Umbilical cord (tissue), 2 donors: ENCODE data around the gene IFNA8. TPM values are rescaled to one million over a fixed set of nuclear protein-coding genes. Genes with fewer than 3 reads are reported as not detected.
A peak's percentile ranks its signal among the peaks of the same experiment; 100 is the strongest.
"Not testable (repeated sequence)": the region's sequence is repeated elsewhere in the genome, so short reads cannot be mapped to it uniquely, and the experiment has no call there.

Experiments
- DNase-seq: peaks from one replicate; pipeline ENCODE4 v3.0.0-alpha.2; 2015; ENCODE audit warnings: low spot score
- total RNA-seq: library from RNA; depleted of rRNA; stranded (reverse); fragments of >200 nt; gene quantifications from one replicate; pipeline ENCODE4 v1.2.3, GENCODE V29; 2014; ENCODE audit warnings: low replicate concordance; ENCODE audit not compliant: insufficient read depth

The IFNA8 gene
- total RNA-seq, 1 donor from 2014 or later, result 8.4 TPM

DNA sequence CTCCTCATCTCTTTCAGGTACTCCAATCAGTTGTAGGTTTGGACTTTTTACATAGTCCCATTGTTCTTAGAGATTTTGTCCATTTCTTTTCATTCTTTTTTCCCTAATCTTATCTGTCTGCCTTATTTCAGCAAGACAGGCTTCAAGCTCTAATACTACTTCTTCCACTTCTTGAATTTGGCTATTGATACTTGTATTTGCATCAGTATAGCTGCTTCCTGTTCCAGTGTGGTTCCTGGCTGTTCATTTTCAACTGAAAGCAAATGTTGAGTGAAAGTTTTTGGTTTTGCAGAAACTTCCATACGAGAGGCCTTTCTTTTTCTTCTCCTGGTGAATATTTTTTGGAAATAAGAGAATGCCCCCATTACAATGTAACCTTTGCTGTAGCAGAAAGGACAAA is 19.3 kb downstream of the IFNA8 start:
- DNase-seq, result no peak

DNA sequence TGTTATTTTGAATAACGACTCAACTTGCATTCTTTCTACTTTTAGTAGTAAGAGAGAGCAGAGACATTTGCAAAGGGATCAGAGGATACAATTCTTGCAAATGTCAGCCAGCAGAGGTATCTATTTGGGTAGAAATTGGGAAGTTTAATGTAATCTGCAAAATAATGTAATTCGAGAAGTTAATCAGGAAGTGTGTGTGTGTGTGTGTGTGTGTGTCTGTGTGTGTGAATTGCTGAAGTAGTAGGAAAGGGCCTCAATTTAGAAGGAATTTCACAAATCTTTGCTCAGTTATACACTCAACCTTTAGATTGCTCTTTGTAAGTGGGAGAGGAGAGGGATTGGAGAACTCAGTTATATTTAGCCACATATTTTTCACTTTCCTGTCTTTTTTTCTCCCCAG is 20.3 kb downstream of the IFNA8 start:
- no peak for DNase-seq

GRCh38 chr9:21432672-21433425 is 23.9 kb downstream of the IFNA8 start:
- no peak for DNase-seq

DNA sequence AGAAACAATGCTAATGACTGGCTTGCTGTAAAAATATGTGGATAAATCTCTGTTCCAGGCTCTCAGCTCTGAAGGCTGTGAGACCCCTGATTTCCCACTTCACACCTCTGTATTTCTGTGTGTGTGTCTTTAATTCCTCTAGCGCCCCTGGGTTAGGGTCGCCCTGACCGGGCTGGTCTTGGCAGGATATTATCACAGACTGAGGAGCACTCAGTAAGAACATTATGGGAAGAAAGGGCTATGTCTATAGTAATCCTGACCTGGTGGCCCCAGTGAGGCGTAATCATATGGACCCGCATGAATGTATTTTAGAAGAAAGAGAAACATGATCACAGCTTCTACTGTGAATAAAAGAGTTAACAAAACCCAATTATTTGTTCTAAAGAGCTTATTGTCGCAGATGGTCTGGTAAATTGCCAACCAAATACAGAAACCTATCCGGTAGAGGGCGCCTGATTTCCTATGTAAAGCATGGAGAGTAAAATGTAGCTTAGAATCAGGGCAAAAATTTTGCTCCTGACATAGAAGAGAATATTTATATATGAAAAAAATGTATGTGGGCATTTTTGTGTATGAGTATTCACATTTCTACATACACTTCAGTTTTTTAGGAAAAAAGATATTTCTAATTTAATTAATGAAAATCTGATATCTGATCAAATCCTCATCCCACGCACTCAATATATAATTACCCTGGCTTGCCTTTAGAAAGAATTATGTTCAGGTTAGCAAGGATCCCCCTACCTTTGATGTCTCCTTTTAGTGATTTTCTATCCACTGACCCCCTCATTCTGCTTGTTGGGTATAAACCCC is 25.5 kb downstream of the IFNA8 start:
- DNase-seq, result peak; percentile 31

DNA sequence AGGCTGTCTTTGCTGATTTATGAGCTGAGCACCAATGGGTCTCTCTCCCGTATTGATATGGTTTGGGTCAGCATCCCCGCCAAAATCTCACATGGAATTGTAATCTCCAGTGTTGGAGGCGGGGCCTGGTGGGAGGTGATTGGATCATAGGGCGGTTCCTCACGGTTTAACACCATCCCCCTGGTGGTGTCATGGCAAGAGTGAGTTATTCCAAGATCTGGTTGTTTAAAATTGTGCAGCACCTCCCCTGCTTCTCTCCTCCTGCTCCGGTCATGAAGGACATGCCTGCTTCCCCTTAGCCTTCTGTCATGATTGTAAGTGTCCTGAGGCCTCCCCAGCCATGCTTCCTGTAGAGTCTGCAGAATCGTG is 26.1 kb downstream of the IFNA8 start:
- DNase-seq, result not testable (repeated sequence)

DNA sequence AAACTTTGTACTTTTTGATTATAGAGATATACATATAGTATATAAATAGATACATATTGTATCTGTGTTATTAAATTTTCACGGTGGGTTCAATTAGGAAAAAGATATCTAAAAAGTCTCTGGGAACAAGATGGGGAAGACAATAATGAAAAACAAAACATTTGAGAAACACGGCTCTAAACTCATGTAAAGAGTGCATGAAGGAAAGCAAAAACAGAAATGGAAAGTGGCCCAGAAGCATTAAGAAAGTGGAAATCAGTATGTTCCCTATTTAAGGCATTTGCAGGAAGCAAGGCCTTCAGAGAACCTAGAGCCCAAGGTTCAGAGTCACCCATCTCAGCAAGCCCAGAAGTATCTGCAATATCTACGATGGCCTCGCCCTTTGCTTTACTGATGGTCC is 31.2 kb downstream of the IFNA8 start, which contains the start of gene IFNA1:
IFNA1 (plus strand) TSS at position 301 of the 400 bp plus-strand sequence; CDS start at position 370, 69 bp downstream.
- DNase-seq, result no peak

GRCh38 chr9:21443849-21444625 is 35.1 kb downstream of the IFNA8 start:
- peak; percentile 2 for DNase-seq

DNA sequence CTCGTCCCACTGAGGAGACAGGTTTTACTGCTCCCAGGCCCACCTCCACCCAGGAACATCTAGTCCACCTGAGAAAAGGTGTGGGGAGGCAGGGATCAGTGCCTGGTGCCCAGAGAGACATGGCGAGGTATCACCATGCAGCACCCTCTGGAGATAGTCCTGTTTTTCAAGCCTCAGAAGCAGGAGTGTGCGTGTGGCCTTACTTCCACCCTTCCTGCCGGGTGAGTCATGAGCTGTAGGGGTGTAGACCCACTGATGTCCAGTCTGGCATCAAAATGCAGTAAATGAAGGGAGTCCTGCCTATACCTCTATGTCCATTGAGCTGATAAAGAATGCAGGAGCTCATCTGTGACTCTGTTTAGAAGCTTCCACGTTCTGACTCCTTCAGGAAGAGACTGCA is 40.4 kb downstream of the IFNA8 start:
- DNase-seq, result not testable (repeated sequence)

- DNase-seq, result peak; percentile 2
These were observed 41.9 kb downstream of the IFNA8 start for GRCh38 chr9:21450733-21451394.

DNA sequence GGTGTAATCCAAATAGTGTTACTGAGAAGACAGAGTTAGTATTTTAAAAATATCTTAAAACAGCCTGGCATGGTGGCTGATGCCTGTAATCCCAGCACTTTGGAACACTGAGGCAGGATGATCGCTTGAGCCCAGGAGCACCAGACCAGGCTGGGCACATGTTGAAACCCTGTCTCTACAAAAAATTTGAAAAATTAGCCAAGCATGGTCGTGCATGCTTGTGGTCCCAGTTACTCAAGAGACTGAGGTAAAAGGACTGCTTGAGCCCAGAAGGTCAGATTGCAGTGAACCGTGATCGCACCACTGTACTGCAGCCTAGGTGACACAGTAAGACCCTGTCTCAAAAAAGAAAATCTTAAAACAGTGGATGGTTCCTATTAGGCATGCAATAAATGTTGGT is 43.8 kb downstream of the IFNA8 start:
- no peak for DNase-seq

GRCh38 chr9:21454149-21454548 is 45.2 kb downstream of the IFNA8 start:
- DNase-seq, result no peak

DNA sequence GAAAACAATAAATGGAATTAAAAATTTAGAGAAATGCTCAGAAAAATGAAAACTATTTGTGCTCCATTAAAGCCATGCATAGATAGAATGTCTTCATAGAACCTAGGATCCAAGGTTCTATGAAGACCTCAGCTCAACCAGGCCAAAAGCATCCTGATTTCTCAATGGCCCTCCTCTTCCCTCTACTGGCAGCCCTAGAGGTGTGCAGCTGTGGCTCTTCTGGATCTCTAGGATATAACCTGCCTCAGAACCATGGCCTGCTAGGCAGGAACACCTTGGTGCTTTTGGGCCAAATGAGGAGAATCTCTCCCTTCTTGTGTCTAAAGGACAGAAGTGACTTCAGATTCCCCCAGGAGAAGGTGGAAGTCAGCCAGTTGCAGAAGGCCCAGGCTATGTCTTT is 46.4 kb downstream of the IFNA8 start:
- DNase-seq, result peak; percentile 3

Other genes with a start within 250 kb of the IFNA8 start
- 18.5 TPM for gene IFNA21, start 242.5 kb upstream of the IFNA8 start, total RNA-seq
- gene IFNA4, start 221.5 kb upstream of the IFNA8 start, total RNA-seq, result 5.1 TPM
- gene IFNA7, start 206.9 kb upstream of the IFNA8 start, total RNA-seq, result 4.8 TPM
- 2.6 TPM for gene IFNA10, start 202.0 kb upstream of the IFNA8 start, total RNA-seq
- gene IFNA16, start 191.8 kb upstream of the IFNA8 start, total RNA-seq, result 0.72 TPM
- gene IFNA17, start 180.9 kb upstream of the IFNA8 start, total RNA-seq, result 3.1 TPM
- gene IFNA14, start 169.1 kb upstream of the IFNA8 start, total RNA-seq, result 3.1 TPM
- gene IFNA5, start 103.8 kb upstream of the IFNA8 start, total RNA-seq, result not detected
- gene KLHL9, start 73.7 kb upstream of the IFNA8 start, total RNA-seq, result 42.9 TPM
- gene IFNA6, start 58.2 kb upstream of the IFNA8 start, total RNA-seq, result 0.72 TPM
- gene IFNA13, start 41.1 kb upstream of the IFNA8 start, total RNA-seq, result 8.2 TPM
- gene IFNA2, start 23.7 kb upstream of the IFNA8 start, total RNA-seq, result 5.8 TPM
- not detected for gene IFNA1, start 31.3 kb downstream of the IFNA8 start, total RNA-seq
- 11.1 TPM for gene IFNE, start 73.2 kb downstream of the IFNA8 start, total RNA-seq